Measurements from ENCODE around the gene PPM1H. TPM values are rescaled to one million over a fixed set of nuclear protein-coding genes. Genes with fewer than 3 reads are reported as not detected.

The PPM1H gene
- polyA plus RNA-seq, 1 of the 3 experiments (the other 2 are of a cell fraction), result 0.13 TPM

- no peaks in the 10 kb centered on the region for H3K36me3 ChIP-seq (replicated peaks in 1 of 2; ENCODE audit: control insufficient read depth in 1 of 2, insufficient read depth in 2 of 2, low read length in 1 of 2)
- H3K27me3 ChIP-seq (ENCODE audit: insufficient read depth), result peaks cover 7% of the 10 kb centered on the region; the same call in 1 of the 2 replicates
- no peak for DNase-seq
- CTCF ChIA-PET, result no interaction called here
- no peak overlapping the region for H3K27ac ChIP-seq (ENCODE audit: low read depth in 2 of 2, low read length in 1 of 2)
- H3K79me2 ChIP-seq (ENCODE audit: insufficient read depth), result no peaks in the 10 kb centered on the region
- WGBS (ENCODE audit: low lambda C conversion rate), result 3% methylated on average over 2 of the region's 2 CpGs
- H4K20me1 ChIP-seq (ENCODE audit: insufficient read depth), result no peaks in the 10 kb centered on the region
- H3K9me2 ChIP-seq, result no peaks in the 10 kb centered on the region
- H3K9ac ChIP-seq, result no peak overlapping the region
- H3K9me3 ChIP-seq, result no peaks in the 10 kb centered on the region
- TF ChIP-seq EP300 (IDR thresholded peaks at IDR 0.05; ENCODE audit: borderline replicate concordance in 1 of 2, low read depth in 1 of 2, low read length in 1 of 2) (no peak), ELF1 (IDR thresholded peaks at IDR 0.05) (no peak), RXRA (IDR thresholded peaks at IDR 0.05; ENCODE audit: borderline replicate concordance, low read depth) (no peak), MEF2A (IDR thresholded peaks at IDR 0.05; ENCODE audit: borderline replicate concordance, low read depth) (no peak), REST (IDR thresholded peaks at IDR 0.05; ENCODE audit: low read depth, low read length) (no peak), GABPA (IDR thresholded peaks at IDR 0.05; ENCODE audit: low read depth) (no peak)
- TF ChIP-seq, protein P1, sequence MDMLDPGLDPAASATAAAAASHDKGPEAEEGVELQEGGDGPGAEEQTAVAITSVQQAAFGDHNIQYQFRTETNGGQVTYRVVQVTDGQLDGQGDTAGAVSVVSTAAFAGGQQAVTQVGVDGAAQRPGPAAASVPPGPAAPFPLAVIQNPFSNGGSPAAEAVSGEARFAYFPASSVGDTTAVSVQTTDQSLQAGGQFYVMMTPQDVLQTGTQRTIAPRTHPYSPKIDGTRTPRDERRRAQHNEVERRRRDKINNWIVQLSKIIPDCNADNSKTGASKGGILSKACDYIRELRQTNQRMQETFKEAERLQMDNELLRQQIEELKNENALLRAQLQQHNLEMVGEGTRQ (IDR thresholded peaks at IDR 0.05; ENCODE audit: borderline replicate concordance, low read depth, low read length), result no peak
- POLR2A ChIA-PET, result no interaction called here
- no peak overlapping the region for H3K4me2 ChIP-seq
- H3F3A ChIP-seq (replicated peaks; ENCODE audit: insufficient read depth), result no peaks in the 10 kb centered on the region
- no peaks in the 10 kb centered on the region for H3K4me1 ChIP-seq (ENCODE audit: control insufficient read depth in 1 of 2, insufficient read depth in 2 of 2, low read depth in 1 of 2, low read length in 1 of 2)
- H3K4me3 ChIP-seq (ENCODE audit: low read depth in 2 of 2, low read length in 1 of 2), result no peak overlapping the region
- no peak overlapping the region for H2AFZ ChIP-seq (ENCODE audit: low read depth)
Measured at GRCh38 chr12:62967701-62968100, 32.8 kb upstream of the PPM1H start.

GRCh38 chr12:62966990-62967506, 32.1 kb upstream of the PPM1H start:
- H3K4me1 ChIP-seq (ENCODE audit: control insufficient read depth in 1 of 2, insufficient read depth in 2 of 2, low read depth in 1 of 2, low read length in 1 of 2), result no peaks in the 10 kb centered on the region
- no peak overlapping the region for H3K9ac ChIP-seq
- no peak overlapping the region for H2AFZ ChIP-seq (ENCODE audit: low read depth)
- H3K27ac ChIP-seq (ENCODE audit: low read depth in 2 of 2, low read length in 1 of 2), result no peak overlapping the region
- DNase-seq, result no peak
- H3K36me3 ChIP-seq (replicated peaks in 1 of 2; ENCODE audit: control insufficient read depth in 1 of 2, insufficient read depth in 2 of 2, low read length in 1 of 2), result no peaks in the 10 kb centered on the region
- ChIA-PET POLR2A (no interaction called here), CTCF (no interaction called here)
- H3K9me3 ChIP-seq, result no peaks in the 10 kb centered on the region
- H3F3A ChIP-seq (replicated peaks; ENCODE audit: insufficient read depth), result no peaks in the 10 kb centered on the region
- no peaks in the 10 kb centered on the region for H3K9me2 ChIP-seq
- H3K4me3 ChIP-seq (ENCODE audit: low read depth in 2 of 2, low read length in 1 of 2), result no peak overlapping the region
- H3K4me2 ChIP-seq, result no peak overlapping the region
- H4K20me1 ChIP-seq (ENCODE audit: insufficient read depth), result no peaks in the 10 kb centered on the region
- H3K27me3 ChIP-seq (ENCODE audit: insufficient read depth), result peaks cover 2% of the 10 kb centered on the region; the same call in 1 of the 2 replicates
- no peak for TF ChIP-seq IRF3 (IDR thresholded peaks at IDR 0.05; ENCODE audit: low read depth, low read length)
- TF ChIP-seq RCOR1 (IDR thresholded peaks at IDR 0.05; ENCODE audit: low read length), result no peak
- TF ChIP-seq EZH2phosphoT487 (IDR thresholded peaks at IDR 0.05; ENCODE audit: borderline replicate concordance, low read depth), result no peak
- TF ChIP-seq FOXM1 (IDR thresholded peaks at IDR 0.05; ENCODE audit: low read depth), result no peak
- no peak for TF ChIP-seq TCF12 (IDR thresholded peaks at IDR 0.05)
- TF ChIP-seq TEAD4 (IDR thresholded peaks at IDR 0.05; ENCODE audit: borderline replicate concordance, insufficient read depth), result no peak
- no peak for TF ChIP-seq MEF2A (IDR thresholded peaks at IDR 0.05; ENCODE audit: borderline replicate concordance, low read depth)
- no peak for TF ChIP-seq CTCF (IDR thresholded peaks at IDR 0.05)
- no peak for TF ChIP-seq GATA2 (CRISPR knock-in tag; IDR thresholded peaks at IDR 0.05)
- TF ChIP-seq, protein P2, sequence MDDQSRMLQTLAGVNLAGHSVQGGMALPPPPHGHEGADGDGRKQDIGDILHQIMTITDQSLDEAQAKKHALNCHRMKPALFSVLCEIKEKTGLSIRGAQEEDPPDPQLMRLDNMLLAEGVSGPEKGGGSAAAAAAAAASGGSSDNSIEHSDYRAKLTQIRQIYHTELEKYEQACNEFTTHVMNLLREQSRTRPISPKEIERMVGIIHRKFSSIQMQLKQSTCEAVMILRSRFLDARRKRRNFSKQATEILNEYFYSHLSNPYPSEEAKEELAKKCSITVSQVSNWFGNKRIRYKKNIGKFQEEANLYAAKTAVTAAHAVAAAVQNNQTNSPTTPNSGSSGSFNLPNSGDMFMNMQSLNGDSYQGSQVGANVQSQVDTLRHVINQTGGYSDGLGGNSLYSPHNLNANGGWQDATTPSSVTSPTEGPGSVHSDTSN (IDR thresholded peaks at IDR 0.05), result no peak
- no peak for TF ChIP-seq USF1 (IDR thresholded peaks at IDR 0.05; ENCODE audit: borderline replicate concordance, low read depth)
- no peak for TF ChIP-seq SMC3 (IDR thresholded peaks at IDR 0.05; ENCODE audit: low read depth, low read length)
- no peaks in the 10 kb centered on the region for H3K79me2 ChIP-seq (ENCODE audit: insufficient read depth)
